Thyroid gland (tissue), 4 donors: ENCODE measurements around the gene FYB2.

Experiments
- POLR2A ChIP-seq, 2 donors: fragments of 450-650 bp; IDR thresholded peaks; one replicate each; pipeline ENCODE4 v1.6.1; 2017; ENCODE audit warnings: antibody characterized with exemption in 2 of 2, mild to moderate bottlenecking in 2 of 2, moderate library complexity in 1 of 2
- TF ChIP-seq, protein P1 (sequence below), 6 experiments: fragments of 200-600 bp in 3 of 6; fragments of 450-650 bp in 3 of 6; sonication (generic) in 3 of 6; IDR thresholded peaks; one replicate each; pipeline ENCODE4 v1.5.1; 2016 to 2019; ENCODE audit warnings: antibody characterized with exemption in 6 of 6, mild to moderate bottlenecking in 2 of 6, inconsistent platforms in 1 of 6, moderate library complexity in 1 of 6

DNA sequence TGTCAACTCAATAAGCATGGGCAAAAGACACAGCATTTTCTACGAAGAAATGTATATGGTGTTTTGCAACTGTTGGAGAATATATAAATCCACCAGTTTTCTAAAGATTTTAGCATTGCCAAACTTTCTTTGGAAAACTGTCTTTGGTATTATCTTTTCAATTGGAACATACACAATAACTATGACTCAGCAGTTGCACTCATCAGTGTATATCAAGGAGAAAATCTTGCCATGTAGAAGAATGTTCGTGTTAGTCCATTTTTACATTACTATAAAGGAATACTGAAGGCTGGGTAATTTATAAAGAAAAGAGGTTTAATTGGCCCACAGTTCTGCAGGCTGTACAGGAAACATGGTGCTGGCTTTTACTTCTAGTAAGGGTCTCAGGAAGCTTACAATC lies 133.0 kb downstream of the FYB2 start:
- TF ChIP-seq, protein P1, sequence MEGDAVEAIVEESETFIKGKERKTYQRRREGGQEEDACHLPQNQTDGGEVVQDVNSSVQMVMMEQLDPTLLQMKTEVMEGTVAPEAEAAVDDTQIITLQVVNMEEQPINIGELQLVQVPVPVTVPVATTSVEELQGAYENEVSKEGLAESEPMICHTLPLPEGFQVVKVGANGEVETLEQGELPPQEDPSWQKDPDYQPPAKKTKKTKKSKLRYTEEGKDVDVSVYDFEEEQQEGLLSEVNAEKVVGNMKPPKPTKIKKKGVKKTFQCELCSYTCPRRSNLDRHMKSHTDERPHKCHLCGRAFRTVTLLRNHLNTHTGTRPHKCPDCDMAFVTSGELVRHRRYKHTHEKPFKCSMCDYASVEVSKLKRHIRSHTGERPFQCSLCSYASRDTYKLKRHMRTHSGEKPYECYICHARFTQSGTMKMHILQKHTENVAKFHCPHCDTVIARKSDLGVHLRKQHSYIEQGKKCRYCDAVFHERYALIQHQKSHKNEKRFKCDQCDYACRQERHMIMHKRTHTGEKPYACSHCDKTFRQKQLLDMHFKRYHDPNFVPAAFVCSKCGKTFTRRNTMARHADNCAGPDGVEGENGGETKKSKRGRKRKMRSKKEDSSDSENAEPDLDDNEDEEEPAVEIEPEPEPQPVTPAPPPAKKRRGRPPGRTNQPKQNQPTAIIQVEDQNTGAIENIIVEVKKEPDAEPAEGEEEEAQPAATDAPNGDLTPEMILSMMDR (IDR thresholded peaks at IDR 0.05) = no peak
- no peak for TF ChIP-seq POLR2A (IDR thresholded peaks at IDR 0.05)
